PC-3 (cell line): Measurements from ENCODE around the gene SELENOV. TPM values are rescaled to one million over a fixed set of nuclear protein-coding genes. Genes with fewer than 3 reads are reported as not detected.

Experiments
- ATAC-seq: fragments of 200-7000 bp; cut with Tn5 transposase; 2 replicates; pipeline ENCODE4 v1.9.1; 2020; ENCODE audit warnings: mild to moderate bottlenecking, moderate library complexity
- BruUV-seq: library from RNA; stranded (reverse); fragments of 400-500 nt; replicated peaks from 2 replicates; lab custom pipeline; 2021; lab: Mats Ljungman, UMichigan
- CTCF ChIA-PET: fragments of 300-600 bp; sonication (Branson Sonifier 250); formaldehyde crosslinking; loops from one replicate; lab custom pipeline; 2022; ENCODE audit warnings: antibody characterized with exemption; lab: Charles Lee
- POLR2A ChIA-PET: fragments of 300-600 bp; sonication (Branson Sonifier 250); formaldehyde crosslinking; loops from one replicate; lab custom pipeline; 2022; ENCODE audit warnings: antibody characterized with exemption; ENCODE audit not compliant: unreplicated experiment; lab: Charles Lee
- DNase-seq: peaks from one replicate; pipeline ENCODE4 v3.0.0-alpha.2; 2015
- H2AFZ ChIP-seq: fragments of 300-600 bp; sonication (generic); 2 replicates; pipeline ENCODE4 v1.6.0; 2016; ENCODE audit warnings: antibody characterized with exemption, low read length
- H3F3A ChIP-seq: fragments of 300-600 bp; sonication (generic); one replicate; pipeline ENCODE4 v1.6.0; 2017; ENCODE audit warnings: antibody characterized with exemption, low read length, control low read depth, mild to moderate bottlenecking; ENCODE audit not compliant: unreplicated experiment
- H3K27ac ChIP-seq: fragments of 300-600 bp; sonication (generic); 2 replicates; pipeline ENCODE4 v1.5.1; 2016; ENCODE audit warnings: mild to moderate bottlenecking, low read length
- H3K27me3 ChIP-seq: fragments of 300-600 bp; sonication (generic); 2 replicates; pipeline ENCODE4 v1.6.1; 2016; ENCODE audit warnings: low read length, mixed read lengths
- H3K36me3 ChIP-seq: fragments of 300-600 bp; sonication (generic); 2 replicates; pipeline ENCODE4 v1.6.1; 2016; ENCODE audit warnings: low read depth, mixed run types, low read length, mixed read lengths
- H3K4me1 ChIP-seq: fragments of 300-600 bp; sonication (generic); 2 replicates; pipeline ENCODE4 v1.5.1; 2016; ENCODE audit warnings: low read length; ENCODE audit not compliant: insufficient read depth
- H3K4me2 ChIP-seq: fragments of 300-600 bp; sonication (generic); 2 replicates; pipeline ENCODE4 v1.6.0; 2016; ENCODE audit warnings: low read length
- H3K4me3 ChIP-seq: fragments of 300-600 bp; sonication (generic); 2 replicates; pipeline ENCODE4 v1.5.1; 2016; ENCODE audit warnings: mild to moderate bottlenecking, low read length, mixed read lengths
- H3K79me2 ChIP-seq: fragments of 300-600 bp; sonication (generic); 2 replicates; pipeline ENCODE4 v1.6.1; 2017; ENCODE audit warnings: low read length, mixed read lengths
- H3K9ac ChIP-seq: fragments of 300-600 bp; sonication (generic); 2 replicates; pipeline ENCODE4 v1.6.0; 2016; ENCODE audit warnings: mild to moderate bottlenecking, low read length
- H3K9me2 ChIP-seq: fragments of 300-600 bp; sonication (generic); replicated peaks from 2 replicates; pipeline ENCODE4 v1.6.1; 2016; ENCODE audit warnings: mixed run types, low read length, mixed read lengths
- H3K9me3 ChIP-seq: fragments of 300-600 bp; sonication (generic); 2 replicates; pipeline ENCODE4 v1.6.1; 2016; ENCODE audit warnings: low read length, mixed read lengths
- H4K20me1 ChIP-seq: fragments of 300-600 bp; sonication (generic); 2 replicates; pipeline ENCODE4 v1.6.1; 2016; ENCODE audit warnings: low read length, mixed read lengths
- CTCF ChIP-seq: fragments of 300-600 bp; sonication (generic); conservative IDR thresholded peaks from 2 replicates; pipeline ENCODE4 v1.5.1; 2017; ENCODE audit warnings: antibody characterized with exemption, low read depth, mild to moderate bottlenecking, low read length
- EZH2 ChIP-seq: fragments of 300-600 bp; sonication (generic); IDR thresholded peaks from one replicate; pipeline ENCODE4 v1.6.1; 2017; ENCODE audit warnings: antibody characterized with exemption, mild to moderate bottlenecking, low read length; ENCODE audit not compliant: unreplicated experiment
- EZH2phosphoT487 ChIP-seq: fragments of 300-600 bp; sonication (generic); IDR thresholded peaks from 2 replicates; pipeline ENCODE4 v1.6.1; 2018; ENCODE audit warnings: mild to moderate bottlenecking, antibody characterized with exemption, low read length, borderline replicate concordance
- intact Hi-C: fragments of 100-400 bp; cut with micrococcal nuclease; formaldehyde crosslinking; loops from 2 replicates; pipeline ENCODE4 v1.9.0; 2023
- total RNA-seq: library from RNA; depleted of rRNA; stranded (reverse); fragments of >200 nt; gene quantifications from 2 replicates; pipeline ENCODE4 v1.2.3, GENCODE V29; 2014

SELENOV gene
- total RNA-seq, 1 experiment from 2014 or later = not detected

DNA sequence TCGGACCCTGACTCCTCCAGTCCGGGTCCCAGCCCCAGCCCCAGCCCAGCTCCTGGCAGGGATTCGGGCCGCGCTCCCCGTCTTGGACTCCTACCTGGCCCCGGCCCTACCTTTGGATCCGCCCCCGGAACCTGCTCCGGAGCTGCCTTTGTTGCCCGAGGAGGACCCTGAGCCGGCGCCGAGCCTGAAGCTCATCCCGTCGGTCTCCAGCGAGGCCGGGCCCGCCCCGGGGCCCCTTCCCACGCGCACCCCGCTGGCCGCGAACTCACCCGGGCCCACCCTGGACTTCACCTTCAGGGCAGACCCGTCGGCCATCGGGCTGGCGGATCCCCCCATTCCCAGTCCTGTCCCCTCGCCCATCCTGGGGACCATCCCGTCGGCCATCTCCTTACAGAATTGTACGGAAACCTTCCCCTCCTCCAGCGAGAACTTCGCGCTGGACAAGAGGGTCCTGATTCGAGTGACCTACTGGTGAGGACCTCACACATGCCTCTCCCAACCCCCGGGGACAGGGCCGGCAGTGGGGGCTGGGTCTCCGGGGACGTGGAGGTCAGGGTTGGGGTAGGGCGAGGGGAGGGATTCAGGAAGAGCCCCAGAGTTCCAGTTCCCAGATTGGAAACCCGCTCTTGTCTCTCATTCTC, 732 bp downstream of the SELENOV start:
- no peaks in the 10 kb centered on the region for H3K4me1 ChIP-seq
- H3K27ac ChIP-seq = no peak overlapping the region
- ChIA-PET POLR2A (no interaction called here), CTCF (no interaction called here)
- H4K20me1 ChIP-seq = no peaks in the 10 kb centered on the region
- TF ChIP-seq CTCF (no peak), EZH2 (no peak), EZH2phosphoT487 (no peak)
- no TSS peak for BruUV-seq
- no peak overlapping the region for H3K9ac ChIP-seq
- DNase-seq (no peak), ATAC-seq (no peak)
- H3K9me2 ChIP-seq = no peaks in the 10 kb centered on the region
- H3F3A ChIP-seq = no peaks in the 10 kb centered on the region
- no peaks in the 10 kb centered on the region for H3K79me2 ChIP-seq
- H2AFZ ChIP-seq = no peak overlapping the region
- H3K36me3 ChIP-seq = no peaks in the 10 kb centered on the region
- peaks cover 5% of the 10 kb centered on the region; the same call in 1 of the 2 replicates for H3K27me3 ChIP-seq
- no peaks in the 10 kb centered on the region for H3K9me3 ChIP-seq
- H3K4me3 ChIP-seq = no peak overlapping the region
- no peak overlapping the region for H3K4me2 ChIP-seq
- intact Hi-C loops = no loop called here

GRCh38 chr19:39516270-39516669, 1.3 kb downstream of the SELENOV start:
- Histone ChIP-seq H3K27ac (no peak overlapping the region), H3K4me2 (no peak overlapping the region), H3K36me3 (no peaks in the 10 kb centered on the region), H3K9me2 (no peaks in the 10 kb centered on the region), H4K20me1 (no peaks in the 10 kb centered on the region), H3K4me1 (no peaks in the 10 kb centered on the region), H3K9ac (no peak overlapping the region), H3K4me3 (no peak overlapping the region), H3K9me3 (no peaks in the 10 kb centered on the region), H2AFZ (no peak overlapping the region), H3F3A (no peaks in the 10 kb centered on the region), H3K27me3 (peaks cover 5% of the 10 kb centered on the region; the same call in 1 of the 2 replicates), H3K79me2 (no peaks in the 10 kb centered on the region)
- POLR2A ChIA-PET = no interaction called here
- TF ChIP-seq EZH2 (no peak), CTCF (no peak), EZH2phosphoT487 (no peak)
- DNase-seq (no peak), ATAC-seq (no peak)
- CTCF ChIA-PET = no interaction called here
- intact Hi-C loops = no loop called here
- no TSS peak for BruUV-seq

- no peaks in the 10 kb centered on the region for H3K79me2 ChIP-seq
- H3K9me3 ChIP-seq = no peaks in the 10 kb centered on the region
- POLR2A ChIA-PET = no interaction called here
- H3K27me3 ChIP-seq = peaks cover 5% of the 10 kb centered on the region; the same call in 1 of the 2 replicates
- no peak for ATAC-seq
- no peaks in the 10 kb centered on the region for H4K20me1 ChIP-seq
- DNase-seq = no peak
- no peaks in the 10 kb centered on the region for H3K9me2 ChIP-seq
- no peak overlapping the region for H3K27ac ChIP-seq
- BruUV-seq = no TSS peak
- H3K4me3 ChIP-seq = no peak overlapping the region
- no peak for TF ChIP-seq CTCF
- no peak for TF ChIP-seq EZH2phosphoT487
- no peak for TF ChIP-seq EZH2
- no peak overlapping the region for H3K4me2 ChIP-seq
- intact Hi-C loops = no loop called here
- H3K36me3 ChIP-seq = no peaks in the 10 kb centered on the region
- CTCF ChIA-PET = no interaction called here
- H3F3A ChIP-seq = no peaks in the 10 kb centered on the region
- H3K9ac ChIP-seq = no peak overlapping the region
- H2AFZ ChIP-seq = no peak overlapping the region
- no peaks in the 10 kb centered on the region for H3K4me1 ChIP-seq
Measured at GRCh38 chr19:39517432-39517831, 2.5 kb downstream of the SELENOV start.
